PC-3 (cell line): ENCODE data around the gene MAML3. TPM values are rescaled to one million over a fixed set of nuclear protein-coding genes. Genes with fewer than 3 reads are reported as not detected.

ENCODE experiments used
- ATAC-seq: fragments of 200-7000 bp; cut with Tn5 transposase; 2 replicates; pipeline ENCODE4 v1.9.1; 2020; ENCODE audit warnings: mild to moderate bottlenecking, moderate library complexity
- BruUV-seq: library from RNA; stranded (reverse); fragments of 400-500 nt; replicated peaks from 2 replicates; lab custom pipeline; 2021; lab: Mats Ljungman, UMichigan
- CTCF ChIA-PET: fragments of 300-600 bp; sonication (Branson Sonifier 250); formaldehyde crosslinking; loops from one replicate; lab custom pipeline; 2022; ENCODE audit warnings: antibody characterized with exemption; lab: Charles Lee
- POLR2A ChIA-PET: fragments of 300-600 bp; sonication (Branson Sonifier 250); formaldehyde crosslinking; loops from one replicate; lab custom pipeline; 2022; ENCODE audit warnings: antibody characterized with exemption; ENCODE audit not compliant: unreplicated experiment; lab: Charles Lee
- DNase-seq: peaks from one replicate; pipeline ENCODE4 v3.0.0-alpha.2; 2015
- H2AFZ ChIP-seq: fragments of 300-600 bp; sonication (generic); 2 replicates; pipeline ENCODE4 v1.6.0; 2016; ENCODE audit warnings: antibody characterized with exemption, low read length
- H3F3A ChIP-seq: fragments of 300-600 bp; sonication (generic); one replicate; pipeline ENCODE4 v1.6.0; 2017; ENCODE audit warnings: antibody characterized with exemption, low read length, control low read depth, mild to moderate bottlenecking; ENCODE audit not compliant: unreplicated experiment
- H3K27ac ChIP-seq: fragments of 300-600 bp; sonication (generic); 2 replicates; pipeline ENCODE4 v1.5.1; 2016; ENCODE audit warnings: mild to moderate bottlenecking, low read length
- H3K27me3 ChIP-seq: fragments of 300-600 bp; sonication (generic); 2 replicates; pipeline ENCODE4 v1.6.1; 2016; ENCODE audit warnings: low read length, mixed read lengths
- H3K36me3 ChIP-seq: fragments of 300-600 bp; sonication (generic); 2 replicates; pipeline ENCODE4 v1.6.1; 2016; ENCODE audit warnings: low read depth, mixed run types, low read length, mixed read lengths
- H3K4me1 ChIP-seq: fragments of 300-600 bp; sonication (generic); 2 replicates; pipeline ENCODE4 v1.5.1; 2016; ENCODE audit warnings: low read length; ENCODE audit not compliant: insufficient read depth
- H3K4me2 ChIP-seq: fragments of 300-600 bp; sonication (generic); 2 replicates; pipeline ENCODE4 v1.6.0; 2016; ENCODE audit warnings: low read length
- H3K4me3 ChIP-seq: fragments of 300-600 bp; sonication (generic); 2 replicates; pipeline ENCODE4 v1.5.1; 2016; ENCODE audit warnings: mild to moderate bottlenecking, low read length, mixed read lengths
- H3K79me2 ChIP-seq: fragments of 300-600 bp; sonication (generic); 2 replicates; pipeline ENCODE4 v1.6.1; 2017; ENCODE audit warnings: low read length, mixed read lengths
- H3K9ac ChIP-seq: fragments of 300-600 bp; sonication (generic); 2 replicates; pipeline ENCODE4 v1.6.0; 2016; ENCODE audit warnings: mild to moderate bottlenecking, low read length
- H3K9me2 ChIP-seq: fragments of 300-600 bp; sonication (generic); replicated peaks from 2 replicates; pipeline ENCODE4 v1.6.1; 2016; ENCODE audit warnings: mixed run types, low read length, mixed read lengths
- H3K9me3 ChIP-seq: fragments of 300-600 bp; sonication (generic); 2 replicates; pipeline ENCODE4 v1.6.1; 2016; ENCODE audit warnings: low read length, mixed read lengths
- H4K20me1 ChIP-seq: fragments of 300-600 bp; sonication (generic); 2 replicates; pipeline ENCODE4 v1.6.1; 2016; ENCODE audit warnings: low read length, mixed read lengths
- EZH2 ChIP-seq: fragments of 300-600 bp; sonication (generic); IDR thresholded peaks from one replicate; pipeline ENCODE4 v1.6.1; 2017; ENCODE audit warnings: antibody characterized with exemption, mild to moderate bottlenecking, low read length; ENCODE audit not compliant: unreplicated experiment
- EZH2phosphoT487 ChIP-seq: fragments of 300-600 bp; sonication (generic); IDR thresholded peaks from 2 replicates; pipeline ENCODE4 v1.6.1; 2018; ENCODE audit warnings: mild to moderate bottlenecking, antibody characterized with exemption, low read length, borderline replicate concordance
- intact Hi-C: fragments of 100-400 bp; cut with micrococcal nuclease; formaldehyde crosslinking; loops from 2 replicates; pipeline ENCODE4 v1.9.0; 2023
- total RNA-seq: library from RNA; depleted of rRNA; stranded (reverse); fragments of >200 nt; gene quantifications from 2 replicates; pipeline ENCODE4 v1.2.3, GENCODE V29; 2014
- TF ChIP-seq, protein P1 (sequence below): fragments of 300-600 bp; sonication (generic); conservative IDR thresholded peaks from 2 replicates; pipeline ENCODE4 v1.5.1; 2017; ENCODE audit warnings: antibody characterized with exemption, low read depth, mild to moderate bottlenecking, low read length

The MAML3 gene
- total RNA-seq, 1 experiment from 2014 or later: 4.3 TPM

DNA sequence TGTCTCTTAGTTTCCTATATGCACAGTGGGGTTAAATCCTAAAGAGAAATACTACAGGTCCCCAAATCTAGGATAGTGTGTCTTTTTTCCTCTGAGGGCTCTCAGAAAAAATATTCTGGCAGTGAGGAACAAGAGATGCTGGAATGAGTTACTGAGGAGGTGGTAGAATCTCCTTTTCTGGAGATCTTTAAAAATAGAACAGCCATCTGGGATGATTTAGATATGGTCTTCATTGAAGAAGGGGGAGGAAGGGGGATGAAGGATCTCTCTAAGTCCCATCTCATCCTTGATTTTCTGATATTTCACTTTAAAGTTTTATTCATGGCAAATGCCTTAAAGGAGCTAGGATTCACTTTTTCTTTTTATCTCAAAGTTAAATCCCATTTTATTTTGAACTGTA, 235.0 kb downstream of the MAML3 start:
- Histone ChIP-seq H3K9ac (no peak overlapping the region), H3K4me2 (no peak overlapping the region), H3K9me2 (no peaks in the 10 kb centered on the region), H2AFZ (no peak overlapping the region), H3K9me3 (no peaks in the 10 kb centered on the region), H3K4me3 (no peak overlapping the region), H3F3A (no peaks in the 10 kb centered on the region), H3K27ac (no peak overlapping the region), H4K20me1 (no peaks in the 10 kb centered on the region), H3K27me3 (no peaks in the 10 kb centered on the region), H3K79me2 (no peaks in the 10 kb centered on the region), H3K36me3 (no peaks in the 10 kb centered on the region), H3K4me1 (peaks cover 24% of the 10 kb centered on the region)
- BruUV-seq: no TSS peak
- DNase-seq: no peak
- ChIA-PET CTCF (no interaction called here), POLR2A (no interaction called here)
- no peak for ATAC-seq
- TF ChIP-seq EZH2phosphoT487 (no peak), EZH2 (no peak)
- TF ChIP-seq, protein P1, sequence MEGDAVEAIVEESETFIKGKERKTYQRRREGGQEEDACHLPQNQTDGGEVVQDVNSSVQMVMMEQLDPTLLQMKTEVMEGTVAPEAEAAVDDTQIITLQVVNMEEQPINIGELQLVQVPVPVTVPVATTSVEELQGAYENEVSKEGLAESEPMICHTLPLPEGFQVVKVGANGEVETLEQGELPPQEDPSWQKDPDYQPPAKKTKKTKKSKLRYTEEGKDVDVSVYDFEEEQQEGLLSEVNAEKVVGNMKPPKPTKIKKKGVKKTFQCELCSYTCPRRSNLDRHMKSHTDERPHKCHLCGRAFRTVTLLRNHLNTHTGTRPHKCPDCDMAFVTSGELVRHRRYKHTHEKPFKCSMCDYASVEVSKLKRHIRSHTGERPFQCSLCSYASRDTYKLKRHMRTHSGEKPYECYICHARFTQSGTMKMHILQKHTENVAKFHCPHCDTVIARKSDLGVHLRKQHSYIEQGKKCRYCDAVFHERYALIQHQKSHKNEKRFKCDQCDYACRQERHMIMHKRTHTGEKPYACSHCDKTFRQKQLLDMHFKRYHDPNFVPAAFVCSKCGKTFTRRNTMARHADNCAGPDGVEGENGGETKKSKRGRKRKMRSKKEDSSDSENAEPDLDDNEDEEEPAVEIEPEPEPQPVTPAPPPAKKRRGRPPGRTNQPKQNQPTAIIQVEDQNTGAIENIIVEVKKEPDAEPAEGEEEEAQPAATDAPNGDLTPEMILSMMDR: no peak
- intact Hi-C loops: no loop called here

- Histone ChIP-seq H3K4me1 (peaks cover 29% of the 10 kb centered on the region), H4K20me1 (no peaks in the 10 kb centered on the region), H3F3A (no peaks in the 10 kb centered on the region), H2AFZ (no peak overlapping the region), H3K4me2 (no peak overlapping the region), H3K4me3 (no peak overlapping the region), H3K9me3 (no peaks in the 10 kb centered on the region), H3K9me2 (no peaks in the 10 kb centered on the region), H3K9ac (no peak overlapping the region), H3K27ac (no peak overlapping the region), H3K79me2 (no peaks in the 10 kb centered on the region), H3K36me3 (no peaks in the 10 kb centered on the region), H3K27me3 (no peaks in the 10 kb centered on the region)
- CTCF ChIA-PET: no interaction called here
- no peak for ATAC-seq
- intact Hi-C loops: no loop called here
- POLR2A ChIA-PET: no interaction called here
- no peak for TF ChIP-seq EZH2phosphoT487
- TF ChIP-seq, protein P1: no peak
- TF ChIP-seq EZH2: no peak
- no TSS peak for BruUV-seq
- no peak for DNase-seq
Measured at GRCh38 chr4:139918591-139918990, 235.4 kb downstream of the MAML3 start.

DNA sequence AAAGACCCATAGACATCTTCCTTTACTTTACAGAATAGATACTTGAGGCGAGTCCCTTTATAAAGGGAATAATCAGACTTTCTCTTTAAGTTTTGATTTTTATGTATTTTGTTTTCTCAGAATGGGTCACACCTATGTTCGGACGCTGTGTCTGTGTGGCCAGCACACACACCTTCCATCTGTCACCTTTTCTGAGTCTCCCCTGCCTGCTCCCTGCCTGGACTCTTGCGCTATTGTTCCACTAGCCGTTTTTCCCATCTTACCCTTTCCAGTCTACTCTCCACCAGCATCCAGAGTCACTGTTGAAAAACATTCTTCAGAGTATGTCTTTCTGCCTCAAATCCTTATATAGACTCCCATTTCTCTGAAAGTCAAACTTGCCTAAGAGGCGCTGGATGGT, 236.1 kb downstream of the MAML3 start:
- Histone ChIP-seq H3K9me3 (no peaks in the 10 kb centered on the region), H2AFZ (no peak overlapping the region), H3K36me3 (no peaks in the 10 kb centered on the region), H3K4me3 (no peak overlapping the region), H3K4me2 (no peak overlapping the region), H3K79me2 (no peaks in the 10 kb centered on the region), H3K9ac (no peak overlapping the region), H3F3A (no peaks in the 10 kb centered on the region), H3K9me2 (no peaks in the 10 kb centered on the region), H3K27me3 (no peaks in the 10 kb centered on the region), H3K27ac (no peak overlapping the region), H3K4me1 (peaks cover 34% of the 10 kb centered on the region), H4K20me1 (no peaks in the 10 kb centered on the region)
- intact Hi-C loops: no loop called here
- CTCF ChIA-PET: no interaction called here
- BruUV-seq: no TSS peak
- ATAC-seq (no peak), DNase-seq (no peak)
- TF ChIP-seq, protein P1: no peak
- TF ChIP-seq EZH2phosphoT487: no peak
- no peak for TF ChIP-seq EZH2
- POLR2A ChIA-PET: no interaction called here
